DOHH2 (cell line): ENCODE results near the gene ULBP2.
"Not testable (repeated sequence)": the region's sequence is repeated elsewhere in the genome, so short reads cannot be mapped to it uniquely, and the experiment has no call there.

Source experiments
- H3F3A ChIP-seq: fragments of 200-600 bp; sonication (generic), shearing (Covaris generic); 2 replicates; pipeline ENCODE4 v1.6.0; 2016; ENCODE audit warnings: antibody characterized with exemption, mild to moderate bottlenecking; ENCODE audit not compliant: control insufficient read depth, insufficient read depth
- H3K27ac ChIP-seq: fragments of 200-600 bp; sonication (generic); 2 replicates; pipeline ENCODE4 v1.5.1; 2014; ENCODE audit warnings: low read depth, mild to moderate bottlenecking, low read length, moderate library complexity
- H3K27me3 ChIP-seq: fragments of 200-600 bp; sonication (generic); 2 replicates; pipeline ENCODE4 v1.6.1; 2014; ENCODE audit warnings: mild to moderate bottlenecking, low read length, mixed read lengths; ENCODE audit not compliant: control insufficient read depth
- H3K36me3 ChIP-seq: fragments of 200-600 bp; sonication (generic); 2 replicates; pipeline ENCODE4 v1.6.1; 2014; ENCODE audit warnings: mild to moderate bottlenecking, low read length, moderate library complexity, mixed read lengths; ENCODE audit not compliant: control insufficient read depth
- H3K4me1 ChIP-seq: fragments of 200-600 bp; sonication (generic); 2 replicates; pipeline ENCODE4 v1.6.1; 2014; ENCODE audit warnings: mild to moderate bottlenecking, low read length, mixed read lengths; ENCODE audit not compliant: control insufficient read depth
- H3K4me2 ChIP-seq: fragments of 200-600 bp; sonication (generic); 2 replicates; pipeline ENCODE4 v1.6.0; 2014; ENCODE audit warnings: mild to moderate bottlenecking, low read length, moderate library complexity
- H3K4me3 ChIP-seq: fragments of 200-600 bp; sonication (generic); 2 replicates; pipeline ENCODE4 v1.5.1; 2014; ENCODE audit warnings: mild to moderate bottlenecking, low read length, mixed read lengths
- H3K79me2 ChIP-seq: fragments of 200-600 bp; sonication (generic); 2 replicates; pipeline ENCODE4 v1.6.1; 2014; ENCODE audit warnings: mild to moderate bottlenecking, low read length, mixed read lengths; ENCODE audit not compliant: control insufficient read depth
- H3K9me2 ChIP-seq: fragments of 200-600 bp; sonication (generic); replicated peaks from 2 replicates; pipeline ENCODE4 v1.6.1; 2014; ENCODE audit warnings: mild to moderate bottlenecking, low read length, mixed read lengths; ENCODE audit not compliant: control insufficient read depth
- H3K9me3 ChIP-seq: fragments of 200-600 bp; sonication (generic); 2 replicates; pipeline ENCODE4 v1.6.1; 2014; ENCODE audit warnings: antibody characterized with exemption, low read length, mixed read lengths; ENCODE audit not compliant: control insufficient read depth, insufficient read depth
- H4K20me1 ChIP-seq: fragments of 200-600 bp; sonication (generic); 2 replicates; pipeline ENCODE4 v1.6.0; 2014; ENCODE audit warnings: low read depth, mild to moderate bottlenecking, antibody characterized with exemption, low read length, moderate library complexity; ENCODE audit not compliant: control insufficient read depth, insufficient read depth
- EZH2phosphoT487 ChIP-seq: fragments of 200-600 bp; sonication (generic); IDR thresholded peaks from 2 replicates; pipeline ENCODE4 v1.6.1; 2017; ENCODE audit warnings: borderline replicate concordance, mild to moderate bottlenecking, antibody characterized with exemption, low read length, moderate library complexity, mixed read lengths
- TF ChIP-seq, protein P1 (sequence below): fragments of 200-600 bp; sonication (generic); IDR thresholded peaks from one replicate; pipeline ENCODE4 v1.5.1; 2014; ENCODE audit warnings: antibody characterized with exemption, mild to moderate bottlenecking, low read depth, low read length; ENCODE audit not compliant: poor library complexity, severe bottlenecking

ULBP2 gene

DNA sequence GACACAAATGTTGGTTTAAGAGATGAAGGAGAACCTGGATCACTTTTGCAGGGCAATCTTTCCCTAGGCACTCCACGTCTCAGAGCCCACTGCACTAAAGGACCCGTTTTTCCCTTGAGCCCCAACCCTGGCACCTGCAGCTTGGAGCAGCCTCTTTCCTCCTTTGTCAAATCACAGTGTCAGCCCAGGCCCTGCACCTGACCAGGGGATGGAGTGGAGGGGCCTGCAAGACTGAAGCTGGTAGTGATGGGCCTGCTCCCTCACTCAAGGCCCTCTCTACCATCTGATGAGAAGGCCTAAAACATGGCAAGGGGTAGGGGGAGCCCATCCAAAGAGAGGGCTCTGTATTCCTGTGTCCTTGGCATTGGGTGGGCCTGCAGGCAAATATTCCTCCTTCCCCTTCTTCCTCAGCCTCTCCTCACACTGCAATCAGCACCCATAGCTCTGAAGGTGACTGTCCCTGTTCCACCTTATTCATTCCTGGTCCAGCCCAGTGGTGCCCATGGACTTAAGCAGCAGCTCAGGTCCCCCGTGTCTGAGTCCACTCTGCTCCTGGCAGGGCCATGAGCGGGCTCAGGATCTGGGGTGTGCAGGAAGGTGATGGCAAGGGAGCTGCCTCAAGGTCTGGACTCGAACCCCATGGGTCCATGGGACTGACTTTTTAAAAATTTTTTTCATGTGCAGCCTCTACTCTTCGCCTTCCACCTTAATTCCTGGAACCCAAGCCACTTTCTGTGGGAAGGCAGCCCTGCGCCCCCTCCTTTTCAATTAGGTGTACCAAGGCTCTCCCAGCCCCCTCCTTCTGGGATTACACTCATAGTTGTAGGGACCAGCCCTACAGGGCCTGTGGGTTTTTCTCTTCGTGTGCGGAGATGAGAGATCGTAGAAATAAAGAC, 25.6 kb upstream of the ULBP2 start:
- Histone ChIP-seq H3K27me3 (peaks cover 28% of the 10 kb centered on the region), H3K4me1 (no peaks in the 10 kb centered on the region), H3K36me3 (no peaks in the 10 kb centered on the region), H3K9me2 (no peaks in the 10 kb centered on the region), H3K4me3 (no peak overlapping the region), H3K9me3 (no peaks in the 10 kb centered on the region), H3K4me2 (no peak overlapping the region), H3F3A (no peaks in the 10 kb centered on the region), H3K27ac (no peak overlapping the region), H3K79me2 (no peaks in the 10 kb centered on the region), H4K20me1 (no peaks in the 10 kb centered on the region)
- TF ChIP-seq, protein P1, sequence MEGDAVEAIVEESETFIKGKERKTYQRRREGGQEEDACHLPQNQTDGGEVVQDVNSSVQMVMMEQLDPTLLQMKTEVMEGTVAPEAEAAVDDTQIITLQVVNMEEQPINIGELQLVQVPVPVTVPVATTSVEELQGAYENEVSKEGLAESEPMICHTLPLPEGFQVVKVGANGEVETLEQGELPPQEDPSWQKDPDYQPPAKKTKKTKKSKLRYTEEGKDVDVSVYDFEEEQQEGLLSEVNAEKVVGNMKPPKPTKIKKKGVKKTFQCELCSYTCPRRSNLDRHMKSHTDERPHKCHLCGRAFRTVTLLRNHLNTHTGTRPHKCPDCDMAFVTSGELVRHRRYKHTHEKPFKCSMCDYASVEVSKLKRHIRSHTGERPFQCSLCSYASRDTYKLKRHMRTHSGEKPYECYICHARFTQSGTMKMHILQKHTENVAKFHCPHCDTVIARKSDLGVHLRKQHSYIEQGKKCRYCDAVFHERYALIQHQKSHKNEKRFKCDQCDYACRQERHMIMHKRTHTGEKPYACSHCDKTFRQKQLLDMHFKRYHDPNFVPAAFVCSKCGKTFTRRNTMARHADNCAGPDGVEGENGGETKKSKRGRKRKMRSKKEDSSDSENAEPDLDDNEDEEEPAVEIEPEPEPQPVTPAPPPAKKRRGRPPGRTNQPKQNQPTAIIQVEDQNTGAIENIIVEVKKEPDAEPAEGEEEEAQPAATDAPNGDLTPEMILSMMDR, result no peak

DNA sequence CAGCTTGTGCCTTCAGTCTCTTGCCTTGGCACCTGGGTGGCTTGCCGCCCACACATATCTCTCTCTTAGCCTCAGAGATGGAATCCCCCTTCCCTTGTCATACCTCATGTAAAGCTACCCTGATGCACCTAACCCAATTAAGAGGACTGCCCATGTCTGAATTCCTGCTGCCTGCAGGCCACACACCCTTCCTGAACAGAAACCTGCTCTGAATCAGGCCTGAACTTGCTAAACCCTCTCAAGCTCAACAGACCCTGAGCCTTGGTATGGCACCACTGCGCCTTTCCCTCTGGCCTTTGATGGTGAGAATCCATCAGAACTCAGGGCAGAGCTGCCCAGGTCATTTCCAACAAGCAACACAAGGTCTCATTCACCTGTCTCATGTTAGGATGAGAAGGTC, 24.1 kb upstream of the ULBP2 start:
- Histone ChIP-seq H3K9me3 (no peaks in the 10 kb centered on the region), H3F3A (no peaks in the 10 kb centered on the region), H3K9me2 (no peaks in the 10 kb centered on the region), H3K4me3 (no peak overlapping the region), H3K4me1 (0 out of 2 replicates have a peak, but pooled peaks cover 2% of the 10 kb centered on the region), H3K27ac (no peak overlapping the region), H3K79me2 (no peaks in the 10 kb centered on the region), H4K20me1 (no peaks in the 10 kb centered on the region), H3K4me2 (no peak overlapping the region), H3K36me3 (no peaks in the 10 kb centered on the region), H3K27me3 (peaks cover 37% of the 10 kb centered on the region)
- TF ChIP-seq, protein P1, result no peak
- no peak for TF ChIP-seq EZH2phosphoT487

DNA sequence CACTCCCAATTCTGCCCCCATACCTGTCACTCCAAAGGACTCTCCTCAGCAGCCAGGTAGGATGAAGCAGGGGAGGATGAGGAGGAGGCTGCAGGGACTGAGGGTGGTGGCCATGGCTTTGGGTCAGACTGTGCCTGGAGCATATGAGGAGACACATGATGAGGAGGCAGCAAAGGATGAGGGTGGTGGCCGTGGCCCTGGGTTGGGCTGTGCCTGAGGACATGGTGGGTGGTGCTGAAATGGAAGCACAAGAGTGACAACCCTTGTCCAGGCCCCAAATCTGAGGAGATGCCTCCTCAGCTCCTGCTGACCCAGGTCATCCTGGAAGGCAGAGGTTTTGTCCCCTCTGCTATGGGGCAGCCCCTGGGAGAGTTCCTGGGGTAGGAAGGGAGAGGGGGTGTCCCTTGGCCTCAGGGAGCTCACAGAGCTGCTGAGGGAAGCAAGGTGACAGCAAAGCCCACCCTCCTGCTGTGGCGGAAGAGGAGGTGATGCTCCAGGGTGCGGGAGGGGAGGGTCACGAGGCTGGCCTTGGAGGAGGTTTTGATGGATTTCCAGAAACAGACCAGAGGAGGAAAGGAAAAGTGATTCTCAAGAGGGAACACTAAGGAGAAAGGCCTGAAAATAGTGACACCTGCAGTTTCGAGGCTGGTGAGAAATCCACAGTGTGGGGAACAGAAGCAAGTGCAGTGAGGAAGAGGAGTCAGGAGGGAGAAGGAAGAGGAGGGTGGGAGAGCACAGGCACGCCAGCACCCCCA, 23.5 kb upstream of the ULBP2 start:
- H3K27me3 ChIP-seq, result peaks cover 36% of the 10 kb centered on the region
- H3K79me2 ChIP-seq, result no peaks in the 10 kb centered on the region
- H3K36me3 ChIP-seq, result no peaks in the 10 kb centered on the region
- H3K4me1 ChIP-seq, result peaks cover 6% of the 10 kb centered on the region
- no peaks in the 10 kb centered on the region for H3F3A ChIP-seq
- H3K4me2 ChIP-seq, result no peak overlapping the region
- no peak overlapping the region for H3K27ac ChIP-seq
- H3K9me3 ChIP-seq, result no peaks in the 10 kb centered on the region
- no peaks in the 10 kb centered on the region for H4K20me1 ChIP-seq
- no peaks in the 10 kb centered on the region for H3K9me2 ChIP-seq
- no peak overlapping the region for H3K4me3 ChIP-seq
- TF ChIP-seq, protein P1, result no peak
- no peak for TF ChIP-seq EZH2phosphoT487

DNA sequence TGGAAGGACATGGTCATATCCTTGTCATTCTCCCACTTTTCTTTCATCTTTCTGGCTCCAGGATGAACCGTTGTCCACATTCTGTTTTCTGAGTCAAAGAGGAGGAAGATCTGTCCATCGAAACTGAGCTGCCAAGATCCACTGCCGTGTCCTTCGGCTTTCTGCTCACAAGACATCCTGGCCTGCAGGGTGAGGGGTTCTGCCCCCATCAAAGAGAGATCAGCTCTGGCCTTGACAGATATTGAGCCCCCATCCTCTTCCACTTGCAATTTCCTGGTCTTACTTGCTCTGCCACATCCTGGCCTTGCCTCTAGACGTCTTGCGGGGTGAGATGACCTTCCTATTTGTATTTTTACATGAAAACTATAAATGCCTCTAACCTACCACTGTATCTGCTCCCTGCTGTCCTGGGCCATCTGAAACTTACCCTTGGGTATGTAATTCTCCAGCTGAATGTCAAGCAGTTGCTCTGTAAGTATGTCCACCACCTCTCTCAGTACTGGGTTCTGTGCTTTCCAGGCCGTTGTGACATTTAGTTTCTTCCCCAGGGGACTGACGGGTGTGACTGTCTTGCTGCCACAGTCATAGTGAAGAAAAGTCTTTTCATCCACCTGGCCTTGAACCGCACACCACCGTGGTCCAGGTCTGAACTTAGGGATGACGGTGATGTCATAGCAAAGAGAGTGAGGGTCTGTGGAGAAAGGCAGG, 22.5 kb upstream of the ULBP2 start:
- H3K4me2 ChIP-seq, H3K4me3 ChIP-seq, H3F3A ChIP-seq, H3K9me3 ChIP-seq, H3K79me2 ChIP-seq, H3K27ac ChIP-seq, H4K20me1 ChIP-seq, H3K4me1 ChIP-seq, H3K9me2 ChIP-seq, H3K36me3 ChIP-seq: not testable (repeated sequence)
- H3K27me3 ChIP-seq, result peaks cover 37% of the 10 kb centered on the region
